Kasumi-1 (cell line): Measurements from ENCODE around the gene CFTR.
"Not testable (repeated sequence)": the region's sequence is repeated elsewhere in the genome, so short reads cannot be mapped to it uniquely, and the experiment has no call there.

Experiments used
- DNase-seq, 2 experiments: peaks; one replicate each; lab custom pipeline; 2025; lab: John Stamatoyannopoulos, UW

Gene CFTR

GRCh38 chr7:117688126-117688525 lies 208.3 kb downstream of the CFTR start:
- no peak for DNase-seq

- DNase-seq, result no peak
Measured at GRCh38 chr7:117689406-117689805, 209.6 kb downstream of the CFTR start.

- DNase-seq, result no peak
Measured at GRCh38 chr7:117690147-117690546, 210.3 kb downstream of the CFTR start.

- no peak for DNase-seq
Measured at GRCh38 chr7:117692338-117692737, 212.5 kb downstream of the CFTR start.

DNA sequence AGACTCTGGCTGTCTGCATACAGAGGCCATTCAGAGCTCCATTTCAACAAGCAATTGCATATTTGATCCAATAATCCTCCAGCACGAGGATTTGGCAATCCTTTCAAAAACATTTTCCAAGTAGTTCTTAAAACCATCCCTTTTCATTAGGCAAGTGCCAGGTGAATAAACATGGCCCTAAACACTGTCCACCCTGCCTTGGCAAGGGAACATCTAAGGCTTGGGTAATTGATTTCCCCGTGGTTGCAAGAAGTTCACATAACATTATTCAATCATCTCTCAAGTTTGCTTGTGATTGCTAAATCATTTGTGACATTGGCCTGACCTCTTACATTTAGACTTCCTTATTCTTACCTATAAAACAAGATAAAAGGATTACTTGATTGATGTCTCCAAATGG lies 218.2 kb downstream of the CFTR start:
- no peak for DNase-seq

DNA sequence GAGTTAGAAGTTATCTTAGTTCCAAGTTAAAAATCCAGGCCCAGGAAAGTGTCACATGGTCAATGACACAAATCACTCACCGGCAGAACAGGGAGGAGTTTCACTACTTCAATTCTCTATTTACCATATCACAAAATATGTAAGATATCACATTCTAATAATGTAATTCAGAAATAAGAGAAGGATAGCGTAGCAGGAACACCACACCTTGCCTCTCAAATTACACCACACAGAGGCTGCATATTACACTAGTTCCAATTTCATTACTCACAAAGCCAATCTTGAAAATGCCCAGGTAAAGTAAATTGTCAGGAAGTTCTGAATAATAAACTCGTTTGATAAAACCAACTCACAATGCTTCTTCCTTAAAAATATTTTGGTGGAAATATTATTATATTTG lies 224.2 kb downstream of the CFTR start:
- no peak for DNase-seq

- no peak for DNase-seq
Measured at GRCh38 chr7:117705630-117706029, 225.8 kb downstream of the CFTR start.

DNA sequence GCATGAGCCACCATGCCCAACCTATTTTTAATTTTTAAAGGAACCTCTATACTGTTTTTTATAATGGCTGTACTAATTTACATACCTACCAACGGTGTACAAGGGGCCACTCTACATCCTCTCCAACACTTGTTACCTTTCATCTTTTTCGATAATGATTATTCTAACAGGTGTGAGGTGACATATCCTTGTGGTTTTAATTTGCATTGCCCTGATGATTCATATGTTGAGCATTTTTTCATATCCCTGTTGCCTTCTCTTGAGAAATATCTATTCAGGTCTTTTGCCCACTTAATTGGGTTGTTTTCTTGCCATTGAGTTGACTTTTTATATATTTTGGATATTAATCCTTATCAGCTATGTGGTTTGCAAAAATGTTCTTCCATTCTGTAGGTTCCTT lies 226.4 kb downstream of the CFTR start:
- DNase-seq, result no peak

- DNase-seq, result no peak
Measured at GRCh38 chr7:117707080-117707479, 227.3 kb downstream of the CFTR start.

- DNase-seq, result not testable (repeated sequence)
Measured at GRCh38 chr7:117708173-117708572, 228.3 kb downstream of the CFTR start.

- DNase-seq, result no peak
Measured at GRCh38 chr7:117711556-117711955, 231.7 kb downstream of the CFTR start.

- peak; percentile 41 to 73 for DNase-seq
Measured at GRCh38 chr7:117715784-117716445, 236.1 kb downstream of the CFTR start.

DNA sequence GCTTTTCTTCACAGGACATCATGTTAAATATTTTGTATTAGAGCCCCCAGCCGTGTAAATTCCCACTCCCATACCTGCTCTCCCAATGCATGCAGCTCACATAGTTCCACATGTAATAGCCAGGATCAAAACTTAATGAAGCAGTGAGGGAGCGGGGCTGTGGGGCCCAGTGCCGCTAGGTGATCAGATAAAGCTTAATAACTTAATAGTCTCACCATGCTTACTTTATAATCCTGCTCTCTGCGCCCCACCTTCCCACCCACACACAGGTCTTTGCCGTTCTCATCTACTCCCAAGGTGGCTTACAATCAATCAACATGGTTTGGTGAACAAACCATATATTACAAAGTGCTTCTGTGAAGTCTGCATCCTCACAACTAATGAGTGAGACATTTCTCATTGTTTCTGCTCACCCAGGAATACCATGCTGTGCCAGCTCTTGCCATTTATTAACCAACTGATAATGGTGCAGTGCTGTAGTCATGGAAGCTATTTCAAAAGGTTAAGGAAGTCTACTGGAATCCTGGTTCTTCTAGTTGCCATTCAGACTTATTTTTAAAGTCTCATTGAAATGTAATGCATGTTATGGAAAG lies 237.0 kb downstream of the CFTR start:
- no peak for DNase-seq

DNA sequence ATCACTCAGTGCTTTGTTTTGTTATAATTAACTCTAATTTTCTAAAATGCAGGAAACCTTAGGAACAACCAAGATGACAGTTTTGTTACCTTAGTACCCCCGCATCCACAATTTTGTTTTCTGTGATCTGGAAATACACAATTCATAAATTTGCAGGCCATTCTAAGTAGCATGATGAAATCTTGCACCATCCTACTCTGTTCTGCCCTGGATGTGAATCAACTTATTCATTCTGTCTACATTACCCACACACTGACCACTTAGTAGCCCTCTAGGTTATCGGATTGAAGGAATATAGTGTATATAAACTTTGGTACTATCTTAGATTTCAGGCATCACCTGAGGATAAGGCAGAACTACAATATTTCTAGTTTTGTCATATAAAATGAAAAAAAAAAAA lies 237.5 kb downstream of the CFTR start:
- DNase-seq, result no peak
